H9 (cell line): ENCODE results near the gene UQCR11. TPM values are rescaled to one million over a fixed set of nuclear protein-coding genes. Genes with fewer than 3 reads are reported as not detected.
A peak's percentile ranks its signal among the peaks of the same experiment; 100 is the strongest.

Experiments
- DNase-seq: peaks from one replicate; pipeline ENCODE4 v3.0.0-alpha.2; 2017
- H2AFZ ChIP-seq: one replicate; pipeline ENCODE4 v1.6.1; 2013; ENCODE audit warnings: mild to moderate bottlenecking, low read length, control low read depth, moderate library complexity
- H2AK5ac ChIP-seq: 2 replicates; pipeline ENCODE4 v1.6.1; 2013; ENCODE audit warnings: low read length, control low read depth, mixed read lengths; ENCODE audit not compliant: insufficient read length
- H2BK120ac ChIP-seq: one replicate; pipeline ENCODE4 v1.6.1; 2013; ENCODE audit warnings: low read depth, mild to moderate bottlenecking, low read length, control low read depth, inconsistent platforms; ENCODE audit not compliant: poor library complexity, severe bottlenecking
- H2BK12ac ChIP-seq: 2 replicates; pipeline ENCODE4 v1.6.1; 2013; ENCODE audit warnings: low read length, control low read depth, mixed read lengths, low read depth; ENCODE audit not compliant: insufficient read length
- H2BK15ac ChIP-seq: 2 replicates; pipeline ENCODE4 v1.6.1; 2013; ENCODE audit warnings: low read depth, low read length, control low read depth
- H2BK20ac ChIP-seq: one replicate; pipeline ENCODE4 v1.6.1; 2013; ENCODE audit warnings: low read depth, mild to moderate bottlenecking, low read length, control low read depth, inconsistent platforms; ENCODE audit not compliant: poor library complexity, severe bottlenecking
- H2BK5ac ChIP-seq: 2 replicates; pipeline ENCODE4 v1.6.1; 2013; ENCODE audit warnings: low read length, control low read depth, mixed read lengths; ENCODE audit not compliant: insufficient read length
- H3K14ac ChIP-seq: 2 replicates; pipeline ENCODE4 v1.6.1; 2013; ENCODE audit warnings: low read length, control low read depth; ENCODE audit not compliant: insufficient read depth
- H3K18ac ChIP-seq: 2 replicates; pipeline ENCODE4 v1.6.1; 2013; ENCODE audit warnings: low read depth, mild to moderate bottlenecking, mixed read lengths, low read length, control low read depth; ENCODE audit not compliant: insufficient read length
- H3K23ac ChIP-seq: 2 replicates; pipeline ENCODE4 v1.6.1; 2013; ENCODE audit warnings: low read length, control low read depth, mixed read lengths, low read depth; ENCODE audit not compliant: insufficient read length
- H3K23me2 ChIP-seq: 2 replicates; pipeline ENCODE4 v1.6.1; 2013; ENCODE audit warnings: low read depth, mild to moderate bottlenecking, mixed read lengths, low read length, control low read depth; ENCODE audit not compliant: insufficient read length, poor library complexity, severe bottlenecking
- H3K27ac ChIP-seq: 2 replicates; pipeline ENCODE4 v1.5.1; 2013; ENCODE audit warnings: low read length, control low read depth, mixed read lengths, low read depth; ENCODE audit not compliant: insufficient read length
- H3K27me3 ChIP-seq: 2 replicates; pipeline ENCODE4 v1.6.1; 2013; ENCODE audit warnings: low read length, control low read depth, inconsistent platforms; ENCODE audit not compliant: insufficient read depth
- H3K4ac ChIP-seq: 2 replicates; pipeline ENCODE4 v1.6.1; 2013; ENCODE audit warnings: low read depth, mild to moderate bottlenecking, control low read depth, inconsistent platforms, low read length, moderate library complexity
- H3K4me1 ChIP-seq: 2 replicates; pipeline ENCODE4 v1.6.1; 2013; ENCODE audit warnings: low read length, control low read depth, inconsistent platforms; ENCODE audit not compliant: insufficient read depth
- H3K4me2 ChIP-seq: 2 replicates; pipeline ENCODE4 v1.6.1; 2013; ENCODE audit warnings: low read length, control low read depth, mixed read lengths; ENCODE audit not compliant: insufficient read length, insufficient read depth
- H3K56ac ChIP-seq: 2 replicates; pipeline ENCODE4 v1.6.1; 2013; ENCODE audit warnings: low read depth, mild to moderate bottlenecking, mixed read lengths, low read length, control low read depth; ENCODE audit not compliant: insufficient read length
- H3K79me1 ChIP-seq: 2 replicates; pipeline ENCODE4 v1.6.1; 2013; ENCODE audit warnings: low read depth, mild to moderate bottlenecking, moderate library complexity, low read length, control low read depth, inconsistent platforms; ENCODE audit not compliant: insufficient read depth, poor library complexity, severe bottlenecking
- H3K79me2 ChIP-seq: 2 replicates; pipeline ENCODE4 v1.6.1; 2013; ENCODE audit warnings: low read length, control low read depth, inconsistent platforms; ENCODE audit not compliant: insufficient read depth
- H3K9ac ChIP-seq: 2 replicates; pipeline ENCODE4 v1.6.1; 2013; ENCODE audit warnings: low read length, control low read depth, mixed read lengths; ENCODE audit not compliant: insufficient read length; ENCODE audit errors: extremely low read depth
- H3K9me3 ChIP-seq: one replicate; pipeline ENCODE4 v1.6.1; 2013; ENCODE audit warnings: low read depth, low read length, inconsistent platforms; ENCODE audit not compliant: control insufficient read depth
- H3T11ph ChIP-seq: one replicate; pipeline ENCODE4 v1.6.1; 2013; ENCODE audit warnings: mild to moderate bottlenecking, low read length, control low read depth, inconsistent platforms
- H4K20me1 ChIP-seq: one replicate; pipeline ENCODE4 v1.6.1; 2013; ENCODE audit not compliant: control insufficient read depth, insufficient read length, insufficient read depth
- H4K5ac ChIP-seq: 2 replicates; pipeline ENCODE4 v1.6.1; 2013; ENCODE audit warnings: low read depth, mild to moderate bottlenecking, mixed read lengths, low read length, control low read depth; ENCODE audit not compliant: insufficient read length
- H4K8ac ChIP-seq: replicated peaks from 2 replicates; pipeline ENCODE4 v1.6.1; 2013; ENCODE audit warnings: low read length, control low read depth, mixed read lengths, low read depth; ENCODE audit not compliant: insufficient read length
- H4K91ac ChIP-seq: 2 replicates; pipeline ENCODE4 v1.6.1; 2013; ENCODE audit warnings: low read depth, mild to moderate bottlenecking, moderate library complexity, mixed read lengths, low read length, control low read depth; ENCODE audit not compliant: insufficient read length
- H3K27ac Mint-ChIP-seq, 3 experiments: 2 replicates in 2 of 3; 3 replicates in 1 of 3; pipeline ENCODE4 v1.8.0; 2020 to 2021; ENCODE audit warnings: mixed read lengths in 3 of 3, mild to moderate bottlenecking in 1 of 3, moderate library complexity in 1 of 3
- H3K27me3 Mint-ChIP-seq: 2 replicates; pipeline ENCODE4 v1.8.0; 2021; ENCODE audit warnings: low read depth, mild to moderate bottlenecking, moderate library complexity, mixed read lengths
- H3K36me3 Mint-ChIP-seq, 3 experiments: 2 replicates in 2 of 3; 3 replicates in 1 of 3; pipeline ENCODE4 v1.8.0; 2020 to 2021; ENCODE audit warnings: low read depth in 3 of 3, mixed read lengths in 3 of 3; ENCODE audit not compliant: insufficient read depth in 1 of 3
- H3K4me1 Mint-ChIP-seq, 2 experiments: 2 replicates each; pipeline ENCODE4 v1.8.0; 2020; ENCODE audit warnings: mixed read lengths in 2 of 2
- H3K4me3 Mint-ChIP-seq, 2 experiments: 2 replicates in 1 of 2; 3 replicates in 1 of 2; pipeline ENCODE4 v1.8.0; 2020 to 2021; ENCODE audit warnings: mild to moderate bottlenecking in 2 of 2, mixed read lengths in 2 of 2, moderate library complexity in 1 of 2
- H3K9me3 Mint-ChIP-seq, 2 experiments: 2 replicates in 1 of 2; 3 replicates in 1 of 2; pipeline ENCODE4 v1.8.0; 2020; ENCODE audit warnings: mild to moderate bottlenecking in 2 of 2, mixed read lengths in 2 of 2, moderate library complexity in 1 of 2
- CTCF ChIP-seq: fragments of 200-600 bp; sonication (generic); conservative IDR thresholded peaks from 3 replicates; pipeline ENCODE4 v1.8.0; 2021; ENCODE audit warnings: antibody characterized with exemption, mild to moderate bottlenecking
- WGBS: extraction: QIAGEN DNeasy Blood & Tissue Kit; methylation state at CpG from one replicate; pipeline ENCODE4 v1.1.7; 2013; ENCODE audit warnings: missing lambda C conversion rate, low lambda C conversion rate, mixed read lengths; ENCODE audit not compliant: insufficient read length; ENCODE audit errors: extremely low coverage; 5-methylcytosine and 5-hydroxymethylcytosine counted together
- total RNA-seq: library from RNA; stranded (reverse); gene quantifications from 2 replicates; pipeline ENCODE4 v1.2.1, GENCODE V29; 2021

Gene UQCR11
- total RNA-seq, 1 experiment from 2014 or later, result 174 TPM

DNA sequence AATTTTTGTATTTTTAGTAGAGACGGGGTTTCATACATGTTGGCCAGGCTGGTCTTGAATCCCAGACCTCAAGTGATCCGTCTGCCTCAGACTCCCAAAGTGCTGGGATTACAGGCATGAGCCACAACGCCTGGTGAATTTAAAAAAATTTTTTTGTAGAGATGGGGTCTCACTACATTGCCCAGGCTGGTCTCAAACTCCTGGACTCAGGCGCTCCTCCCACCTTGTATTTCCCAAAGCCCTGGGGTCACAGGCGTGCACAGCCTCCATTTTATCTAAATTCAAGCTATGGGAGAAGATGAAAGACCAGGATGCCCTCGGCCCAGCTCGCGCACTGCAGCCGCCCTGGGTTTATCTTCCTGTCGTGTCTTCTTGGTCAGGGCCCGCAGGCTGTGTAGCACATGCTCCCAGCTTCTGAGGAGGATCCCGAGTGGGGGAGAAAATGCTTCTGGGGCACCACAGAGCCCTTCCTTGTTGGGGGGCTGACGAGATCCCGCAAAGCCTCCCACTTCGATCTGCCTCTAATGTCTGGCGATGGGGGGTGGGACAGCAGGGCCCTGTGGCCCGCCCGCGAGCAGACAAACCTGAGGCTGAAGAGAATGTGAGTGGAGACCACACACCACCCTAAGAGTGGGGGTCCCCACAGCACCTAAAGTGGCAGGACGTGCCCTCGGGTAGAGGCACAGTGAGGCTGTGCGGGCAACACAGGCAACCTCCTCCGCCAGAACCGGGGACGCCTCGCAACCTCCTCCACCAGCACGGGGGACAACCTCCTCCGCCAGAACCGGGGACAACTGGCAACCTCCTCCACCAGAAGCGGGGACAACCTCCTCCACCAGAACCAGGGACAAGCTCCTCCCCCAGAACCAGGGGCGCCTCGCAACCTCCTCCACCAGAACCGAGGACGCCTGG, 31.3 kb upstream of the UQCR11 start:
- peaks cover 13% of the 10 kb centered on the region for H3K79me1 ChIP-seq
- WGBS, result no CpG with 5 or more reads among the region's 34 CpGs
- Mint-ChIP-seq H3K27ac (peak overlapping the region in 1 of 3 experiments; percentile 51; a peak in 2 of 7 replicates), H3K4me1 (no peaks in the 10 kb centered on the region), H3K27me3 (no peaks in the 10 kb centered on the region), H3K4me3 (no peak overlapping the region), H3K9me3 (peaks cover 0 to 3% of the 10 kb centered on the region in 2 experiments; a peak in 1 of 5 replicates), H3K36me3 (peaks cover 48 to 87% (median 74%) of the 10 kb centered on the region in 3 experiments)
- H3K4me1 ChIP-seq, result no peaks in the 10 kb centered on the region
- H3K27me3 ChIP-seq, result no peaks in the 10 kb centered on the region
- H2AFZ ChIP-seq, result no peak overlapping the region
- no peak overlapping the region for H3K9ac ChIP-seq
- no peak overlapping the region for H3K18ac ChIP-seq
- H3K23ac ChIP-seq, result no peak overlapping the region
- H2BK12ac ChIP-seq, result no peak overlapping the region
- no peak overlapping the region for H4K5ac ChIP-seq
- no peak overlapping the region for H4K8ac ChIP-seq
- no peak overlapping the region for H4K91ac ChIP-seq
- H2BK5ac ChIP-seq, result no peak overlapping the region
- no peak overlapping the region for H3T11ph ChIP-seq
- no peaks in the 10 kb centered on the region for H3K9me3 ChIP-seq
- no peak overlapping the region for H3K4ac ChIP-seq
- H2AK5ac ChIP-seq, result no peak overlapping the region
- H2BK15ac ChIP-seq, result no peak overlapping the region
- H3K79me2 ChIP-seq, result peaks cover 4% of the 10 kb centered on the region; the same call in 1 of the 2 replicates
- H3K56ac ChIP-seq, result no peak overlapping the region
- no peak overlapping the region for H3K27ac ChIP-seq
- TF ChIP-seq CTCF, result no peak
- H3K23me2 ChIP-seq, result no peaks in the 10 kb centered on the region
- H4K20me1 ChIP-seq, result no peaks in the 10 kb centered on the region
- DNase-seq, result no peak
- no peak overlapping the region for H2BK20ac ChIP-seq
- H3K4me2 ChIP-seq, result no peak overlapping the region
- no peak overlapping the region for H2BK120ac ChIP-seq
- no peak overlapping the region for H3K14ac ChIP-seq
